Left ventricle myocardium inferior (tissue), 1 donor: Measurements from ENCODE around the gene CELF6. TPM values are rescaled to one million over a fixed set of nuclear protein-coding genes. Genes with fewer than 3 reads are reported as not detected.

Experiments
- DNase-seq: peaks from one replicate; pipeline ENCODE4 v3.0.0-alpha.2; 2020
- H3K27ac ChIP-seq: fragments of 200-600 bp; replicated peaks from 2 replicates; pipeline ENCODE4 v1.8.0; 2021
- H3K27me3 ChIP-seq: fragments of 200-600 bp; 2 replicates; pipeline ENCODE4 v1.8.0; 2021; ENCODE audit warnings: low read depth
- H3K36me3 ChIP-seq: fragments of 200-600 bp; 2 replicates; pipeline ENCODE4 v1.8.0; 2021
- H3K4me1 ChIP-seq: fragments of 200-600 bp; 2 replicates; pipeline ENCODE4 v1.8.0; 2021
- H3K4me3 ChIP-seq: fragments of 200-600 bp; 2 replicates; pipeline ENCODE4 v1.8.0; 2021; ENCODE audit warnings: mild to moderate bottlenecking, moderate library complexity
- H3K9me3 ChIP-seq: fragments of 200-600 bp; replicated peaks from 2 replicates; pipeline ENCODE4 v1.8.0; 2021
- CTCF ChIP-seq: fragments of 200-600 bp; IDR thresholded peaks from 2 replicates; pipeline ENCODE4 v1.8.0; 2021; ENCODE audit warnings: antibody characterized with exemption, mild to moderate bottlenecking, borderline replicate concordance
- intact Hi-C: fragments of 100-400 bp; cut with micrococcal nuclease; formaldehyde crosslinking; loops from one replicate; pipeline ENCODE4 v1.11.0; 2022
- total RNA-seq: library from RNA; stranded (reverse); fragmentation: NEBNext Ultra II Directional; extraction: Animal tissue kit (Norgen Biotek cat#: 25700); gene quantifications from one replicate; pipeline ENCODE4 v1.2.1, GENCODE V29; 2021
- donor health status: DM: no; HTN: yes; CAD: no; lungs with severe emphysema.

The CELF6 gene
- total RNA-seq, 1 donor from 2014 or later = 1.5 TPM

- Histone ChIP-seq H3K9me3 (no peaks in the 10 kb centered on the region), H3K27me3 (no peaks in the 10 kb centered on the region), H3K27ac (no peak overlapping the region), H3K4me1 (no peaks in the 10 kb centered on the region), H3K4me3 (no peak overlapping the region), H3K36me3 (peaks cover 82% of the 10 kb centered on the region)
- no peak for DNase-seq
- no peak for TF ChIP-seq CTCF
- intact Hi-C loops = no loop called here
Observed at GRCh38 chr15:72345280-72345679, 25.3 kb upstream of the CELF6 start.

- no peak overlapping the region for H3K27ac ChIP-seq
- H3K36me3 ChIP-seq = peaks cover 76% of the 10 kb centered on the region
- no peaks in the 10 kb centered on the region for H3K9me3 ChIP-seq
- no peak overlapping the region for H3K4me3 ChIP-seq
- H3K27me3 ChIP-seq = no peaks in the 10 kb centered on the region
- intact Hi-C loops = no loop called here
- DNase-seq = no peak
- TF ChIP-seq CTCF = no peak
- no peaks in the 10 kb centered on the region for H3K4me1 ChIP-seq
Observed at GRCh38 chr15:72344602-72345001, 24.6 kb upstream of the CELF6 start.

GRCh38 chr15:72342385-72342784 lies 22.4 kb upstream of the CELF6 start:
- no peak overlapping the region for H3K4me3 ChIP-seq
- DNase-seq = no peak
- no peaks in the 10 kb centered on the region for H3K27me3 ChIP-seq
- no peak overlapping the region for H3K27ac ChIP-seq
- intact Hi-C loops = no loop called here
- H3K9me3 ChIP-seq = no peaks in the 10 kb centered on the region
- peak; percentile 60 for TF ChIP-seq CTCF
- H3K36me3 ChIP-seq = peaks cover 64% of the 10 kb centered on the region
- no peaks in the 10 kb centered on the region for H3K4me1 ChIP-seq

GRCh38 chr15:72341361-72341760 lies 21.4 kb upstream of the CELF6 start:
- Histone ChIP-seq H3K27me3 (no peaks in the 10 kb centered on the region), H3K4me1 (no peaks in the 10 kb centered on the region), H3K9me3 (no peaks in the 10 kb centered on the region), H3K36me3 (peaks cover 60% of the 10 kb centered on the region), H3K27ac (no peak overlapping the region), H3K4me3 (no peak overlapping the region)
- intact Hi-C loops = no loop called here
- peak; percentile 8 for TF ChIP-seq CTCF
- DNase-seq = no peak

- Histone ChIP-seq H3K4me3 (no peak overlapping the region), H3K9me3 (no peaks in the 10 kb centered on the region), H3K27me3 (no peaks in the 10 kb centered on the region), H3K36me3 (peaks cover 52% of the 10 kb centered on the region), H3K4me1 (no peaks in the 10 kb centered on the region), H3K27ac (no peak overlapping the region)
- TF ChIP-seq CTCF = no peak
- DNase-seq = no peak
- intact Hi-C loops = no loop called here
Observed at GRCh38 chr15:72340366-72340765, 20.4 kb upstream of the CELF6 start.

GRCh38 chr15:72339777-72340177 lies 19.8 kb upstream of the CELF6 start:
- intact Hi-C loops = no loop called here
- Histone ChIP-seq H3K36me3 (peaks cover 51% of the 10 kb centered on the region), H3K27me3 (no peaks in the 10 kb centered on the region), H3K4me1 (no peaks in the 10 kb centered on the region), H3K9me3 (peaks cover 5% of the 10 kb centered on the region), H3K27ac (no peak overlapping the region), H3K4me3 (no peak overlapping the region)
- DNase-seq = no peak
- TF ChIP-seq CTCF = no peak
